HG02973 (cell line): ENCODE measurements around the gene ORMDL2.
A peak's percentile ranks its signal among the peaks of the same experiment; 100 is the strongest.

ENCODE experiments used
- ATAC-seq: cut with Tn5 transposase; IDR thresholded peaks from one replicate; pipeline ENCODE4 v1.9.1; 2021; ENCODE audit warnings: moderate library complexity; ENCODE audit not compliant: unreplicated experiment

The ORMDL2 gene

GRCh38 chr12:55817345-55818139, at the start of gene ORMDL2, which contains the start of gene SARNP:
Gene ORMDL2, plus strand, starts transcription at chr12:55818041. Its CDS starts 959 bp downstream, at chr12:55819000.
Gene SARNP, minus strand, starts transcription at chr12:55817724. Its CDS starts 23 bp downstream, at chr12:55817701.
- ATAC-seq, result peak; percentile 96

- ATAC-seq, result no peak
Observed at GRCh38 chr12:55771736-55772135, 46.1 kb upstream of the ORMDL2 start.

- no peak for ATAC-seq
Observed at GRCh38 chr12:55777856-55778255, 40.0 kb upstream of the ORMDL2 start.

GRCh38 chr12:55780685-55781084, 37.2 kb upstream of the ORMDL2 start:
- ATAC-seq, result no peak

GRCh38 chr12:55788546-55788945, 29.3 kb upstream of the ORMDL2 start:
- ATAC-seq, result no peak

GRCh38 chr12:55789171-55789570, 28.7 kb upstream of the ORMDL2 start:
- no peak for ATAC-seq

- ATAC-seq, result no peak
Observed at GRCh38 chr12:55789893-55790292, 27.9 kb upstream of the ORMDL2 start.

GRCh38 chr12:55795950-55796349, 21.9 kb upstream of the ORMDL2 start:
- no peak for ATAC-seq

- no peak for ATAC-seq
Observed at GRCh38 chr12:55797068-55797467, 20.8 kb upstream of the ORMDL2 start.

GRCh38 chr12:55797550-55797949, 20.3 kb upstream of the ORMDL2 start:
- no peak for ATAC-seq

GRCh38 chr12:55806982-55807381, 10.9 kb upstream of the ORMDL2 start:
- no peak for ATAC-seq

GRCh38 chr12:55809274-55809673, 8.6 kb upstream of the ORMDL2 start:
- no peak for ATAC-seq

- ATAC-seq, result no peak
Observed at GRCh38 chr12:55812088-55812487, 5.8 kb upstream of the ORMDL2 start.

GRCh38 chr12:55814257-55814656, 3.6 kb upstream of the ORMDL2 start:
- ATAC-seq, result no peak

- ATAC-seq, result no peak
Observed at GRCh38 chr12:55815473-55815872, 2.4 kb upstream of the ORMDL2 start.

- no peak for ATAC-seq
Observed at GRCh38 chr12:55816881-55817344, 928 bp upstream of the ORMDL2 start.

GRCh38 chr12:55818140-55818728, 393 bp downstream of the ORMDL2 start:
- peak; percentile 29 for ATAC-seq

- ATAC-seq, result no peak
Observed at GRCh38 chr12:55818886-55819285, 1.0 kb downstream of the ORMDL2 start.

GRCh38 chr12:55820679-55821078, 2.8 kb downstream of the ORMDL2 start:
- ATAC-seq, result no peak

GRCh38 chr12:55822228-55822627, 4.4 kb downstream of the ORMDL2 start:
- no peak for ATAC-seq

- ATAC-seq, result no peak
Observed at GRCh38 chr12:55823419-55823818, 5.6 kb downstream of the ORMDL2 start.

GRCh38 chr12:55824726-55825125, 6.9 kb downstream of the ORMDL2 start:
- no peak for ATAC-seq
